ENCODE data around the gene MGAT3.
A peak's percentile ranks its signal among the peaks of the same experiment; 100 is the strongest.

DNA sequence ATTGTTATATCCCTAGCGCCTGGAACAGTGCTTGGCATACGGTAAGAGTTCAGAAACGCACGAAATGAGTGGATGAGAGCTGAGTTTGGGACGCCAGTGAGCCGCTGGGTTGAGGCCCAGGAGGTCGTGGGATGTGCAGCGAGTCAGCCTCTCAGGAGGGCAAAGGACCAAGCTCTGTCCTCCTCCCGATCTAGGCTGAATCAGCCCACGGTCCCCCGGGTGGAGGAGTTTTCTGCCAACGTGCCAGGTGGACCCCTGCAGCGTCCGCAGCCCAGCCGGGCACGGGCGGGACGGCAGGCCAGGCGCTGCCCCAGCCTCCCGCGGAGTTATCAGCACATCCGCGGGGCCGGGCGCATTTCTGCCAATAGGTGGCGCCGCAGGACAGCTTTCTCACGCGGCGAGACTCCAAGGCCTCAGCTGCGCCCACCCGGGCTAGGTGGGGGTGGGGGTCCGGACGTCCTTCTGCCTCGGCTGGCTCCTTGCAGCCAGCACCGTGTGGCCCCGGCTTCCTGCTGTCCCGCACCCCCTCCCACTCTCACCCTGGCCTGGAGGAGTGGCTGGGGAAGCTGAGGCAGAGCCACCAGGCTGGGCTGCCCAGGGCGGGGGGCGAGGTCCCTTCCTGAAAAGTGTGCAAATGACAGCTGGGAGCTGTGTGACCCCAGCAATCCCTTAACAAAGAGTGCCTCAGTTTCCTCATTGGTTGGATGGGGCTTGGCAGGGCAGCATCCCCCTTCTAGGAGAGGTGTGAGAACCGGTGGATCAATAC, 78.0 kb downstream of the MGAT3 start:
- TF ChIP-seq POLR2A (IDR thresholded peaks at IDR 0.05) (no peak), EP300 (IDR thresholded peaks at IDR 0.05) (no peak), POLR2AphosphoS5 (IDR thresholded peaks at IDR 0.05) (no peak)
- TF ChIP-seq, protein P1, sequence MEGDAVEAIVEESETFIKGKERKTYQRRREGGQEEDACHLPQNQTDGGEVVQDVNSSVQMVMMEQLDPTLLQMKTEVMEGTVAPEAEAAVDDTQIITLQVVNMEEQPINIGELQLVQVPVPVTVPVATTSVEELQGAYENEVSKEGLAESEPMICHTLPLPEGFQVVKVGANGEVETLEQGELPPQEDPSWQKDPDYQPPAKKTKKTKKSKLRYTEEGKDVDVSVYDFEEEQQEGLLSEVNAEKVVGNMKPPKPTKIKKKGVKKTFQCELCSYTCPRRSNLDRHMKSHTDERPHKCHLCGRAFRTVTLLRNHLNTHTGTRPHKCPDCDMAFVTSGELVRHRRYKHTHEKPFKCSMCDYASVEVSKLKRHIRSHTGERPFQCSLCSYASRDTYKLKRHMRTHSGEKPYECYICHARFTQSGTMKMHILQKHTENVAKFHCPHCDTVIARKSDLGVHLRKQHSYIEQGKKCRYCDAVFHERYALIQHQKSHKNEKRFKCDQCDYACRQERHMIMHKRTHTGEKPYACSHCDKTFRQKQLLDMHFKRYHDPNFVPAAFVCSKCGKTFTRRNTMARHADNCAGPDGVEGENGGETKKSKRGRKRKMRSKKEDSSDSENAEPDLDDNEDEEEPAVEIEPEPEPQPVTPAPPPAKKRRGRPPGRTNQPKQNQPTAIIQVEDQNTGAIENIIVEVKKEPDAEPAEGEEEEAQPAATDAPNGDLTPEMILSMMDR (IDR thresholded peaks at IDR 0.05) = peak; percentile 91 to 98 (median 96)

Data from upper lobe of left lung (tissue), 4 donors.